ENCODE measurements around the gene SNPH.

- TF ChIP-seq POLR2AphosphoS5 (IDR thresholded peaks at IDR 0.05): no peak
- TF ChIP-seq, protein P1, sequence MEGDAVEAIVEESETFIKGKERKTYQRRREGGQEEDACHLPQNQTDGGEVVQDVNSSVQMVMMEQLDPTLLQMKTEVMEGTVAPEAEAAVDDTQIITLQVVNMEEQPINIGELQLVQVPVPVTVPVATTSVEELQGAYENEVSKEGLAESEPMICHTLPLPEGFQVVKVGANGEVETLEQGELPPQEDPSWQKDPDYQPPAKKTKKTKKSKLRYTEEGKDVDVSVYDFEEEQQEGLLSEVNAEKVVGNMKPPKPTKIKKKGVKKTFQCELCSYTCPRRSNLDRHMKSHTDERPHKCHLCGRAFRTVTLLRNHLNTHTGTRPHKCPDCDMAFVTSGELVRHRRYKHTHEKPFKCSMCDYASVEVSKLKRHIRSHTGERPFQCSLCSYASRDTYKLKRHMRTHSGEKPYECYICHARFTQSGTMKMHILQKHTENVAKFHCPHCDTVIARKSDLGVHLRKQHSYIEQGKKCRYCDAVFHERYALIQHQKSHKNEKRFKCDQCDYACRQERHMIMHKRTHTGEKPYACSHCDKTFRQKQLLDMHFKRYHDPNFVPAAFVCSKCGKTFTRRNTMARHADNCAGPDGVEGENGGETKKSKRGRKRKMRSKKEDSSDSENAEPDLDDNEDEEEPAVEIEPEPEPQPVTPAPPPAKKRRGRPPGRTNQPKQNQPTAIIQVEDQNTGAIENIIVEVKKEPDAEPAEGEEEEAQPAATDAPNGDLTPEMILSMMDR (IDR thresholded peaks at IDR 0.05): no peak
Observed at GRCh38 chr20:1297486-1297885, 31.4 kb downstream of the SNPH start.

All from upper lobe of left lung (tissue), 4 donors.